Right kidney (tissue), 1 donor: ENCODE data around the gene CACNB3.
"Not testable (repeated sequence)": the region's sequence is repeated elsewhere in the genome, so short reads cannot be mapped to it uniquely, and the experiment has no call there.

Experiments used
- DNase-seq: peaks from one replicate; pipeline ENCODE4 v3.0.0-alpha.2; 2016

The CACNB3 gene

DNA sequence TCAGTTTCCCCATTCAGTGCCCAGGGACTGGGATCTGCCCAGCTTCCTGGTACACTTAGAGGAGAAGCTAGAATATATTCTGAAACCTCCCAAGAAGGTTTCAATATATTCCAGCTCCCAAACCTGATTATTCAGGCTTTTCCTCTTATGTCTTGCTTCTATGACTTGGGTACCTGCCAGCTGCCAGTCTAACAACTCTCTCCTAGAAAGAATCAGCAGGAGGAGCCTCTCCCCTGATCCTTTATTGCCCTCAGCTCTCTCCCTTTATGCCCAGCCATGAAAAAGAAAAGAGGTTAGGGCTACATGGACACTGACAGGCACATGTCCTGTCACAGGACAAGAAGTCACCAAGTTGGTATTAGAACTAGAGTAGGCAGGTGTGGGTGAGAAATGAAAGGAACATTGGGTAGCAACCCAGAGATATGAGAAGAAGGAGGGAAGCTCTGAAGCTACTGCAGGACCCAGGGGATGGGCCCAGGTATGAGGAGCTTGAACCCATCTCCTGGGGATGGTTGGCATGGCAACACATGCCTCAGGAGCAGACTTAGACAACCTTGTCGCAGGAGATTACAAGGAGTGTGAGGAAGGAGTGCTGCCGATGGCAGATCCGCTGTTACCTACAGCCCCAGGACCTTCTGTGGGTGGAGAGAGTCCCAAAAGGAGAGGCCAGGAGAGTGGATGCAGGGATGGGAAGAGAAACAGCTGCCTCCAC, 2.0 kb upstream of the CACNB3 start:
- DNase-seq, result no peak

DNA sequence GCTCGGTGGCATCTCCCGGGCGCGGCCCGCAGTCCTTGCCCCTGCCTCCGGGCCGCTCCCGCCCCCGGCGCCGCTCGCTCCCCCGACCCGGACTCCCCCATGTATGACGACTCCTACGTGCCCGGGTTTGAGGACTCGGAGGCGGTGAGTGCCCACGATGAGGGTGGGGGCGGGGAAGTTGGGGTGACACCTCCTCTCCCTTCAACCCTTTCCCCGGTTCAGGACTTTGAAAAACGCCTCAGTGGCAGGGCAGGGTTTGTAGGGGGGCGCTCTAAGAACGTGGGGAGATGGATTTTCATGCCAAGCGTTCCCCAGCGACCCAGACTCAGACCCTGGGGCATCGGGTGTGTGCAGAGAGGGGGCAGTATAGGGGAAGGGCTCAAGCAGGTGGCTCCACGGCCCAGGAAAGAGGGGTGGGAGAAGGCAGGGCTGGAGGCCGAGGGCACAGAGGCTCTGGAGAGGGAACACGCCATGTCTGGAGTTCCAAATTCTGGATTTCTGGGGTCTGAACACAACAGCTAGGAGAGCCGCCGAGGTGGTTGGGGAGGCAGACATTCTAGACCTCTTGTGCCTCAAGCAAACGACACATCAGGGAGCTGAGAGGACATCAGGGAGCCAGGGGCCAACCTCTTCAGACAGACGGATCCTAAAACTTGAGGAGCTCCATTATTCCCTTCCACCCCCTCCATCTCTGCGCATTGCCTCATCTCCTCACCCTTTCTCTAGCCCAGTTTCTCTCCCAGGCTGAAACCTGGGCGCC, 715 bp downstream of the CACNB3 start:
- DNase-seq, result no peak

DNA sequence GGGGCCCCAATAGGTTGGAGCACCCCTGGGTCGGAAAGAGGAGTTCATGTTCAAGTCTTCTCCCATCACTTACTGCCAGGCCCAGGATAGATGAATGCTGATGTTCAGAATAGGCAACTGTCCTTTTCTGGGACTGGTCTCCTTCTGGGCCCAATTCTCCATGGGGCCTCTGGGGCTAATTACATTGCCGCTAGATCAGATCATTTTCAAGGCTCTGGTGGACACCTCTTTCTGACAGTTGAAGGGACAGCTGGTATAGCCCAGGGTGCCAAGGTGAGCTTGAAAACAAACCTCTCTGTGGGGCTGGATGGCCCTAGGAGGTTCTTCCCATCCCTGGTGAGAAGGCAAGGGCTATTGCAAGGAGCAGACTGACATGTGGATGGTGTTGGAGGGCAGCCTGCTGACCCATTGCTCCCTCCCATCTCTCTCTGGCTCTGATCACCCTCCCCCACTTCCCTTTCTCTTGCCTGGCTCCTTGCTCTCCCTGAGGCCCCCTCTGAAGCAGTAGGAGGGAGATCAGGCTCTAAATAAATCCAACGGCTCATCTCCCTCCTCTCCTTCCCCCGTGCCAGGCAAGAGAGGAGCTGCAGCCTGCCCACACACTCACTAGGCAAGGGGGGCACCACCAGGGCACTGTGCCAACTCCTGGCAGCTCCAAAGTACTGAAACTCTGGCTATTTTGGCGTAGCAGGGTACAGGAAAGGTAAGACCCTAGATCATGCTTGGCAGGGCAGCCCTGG, 1.9 kb downstream of the CACNB3 start:
- DNase-seq, result no peak

DNA sequence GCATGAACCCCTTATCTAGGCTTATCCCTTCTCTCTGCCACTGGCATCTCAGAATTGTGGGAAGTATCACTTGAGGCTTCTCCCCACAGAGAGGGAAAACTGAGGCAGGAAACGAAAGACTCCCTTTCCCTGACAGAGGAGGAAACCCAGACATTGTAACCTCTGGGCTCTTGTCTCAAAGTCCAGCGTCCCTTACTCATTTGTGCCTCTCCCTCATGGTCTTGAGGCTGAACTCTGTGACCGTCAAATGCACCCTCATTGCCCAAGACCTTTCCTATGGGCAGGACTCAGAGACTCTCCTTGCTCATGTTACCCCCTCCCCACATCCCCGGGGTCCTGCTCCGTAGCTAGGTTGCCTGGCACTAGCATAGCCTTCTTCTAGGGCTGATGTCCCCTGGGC, 3.8 kb downstream of the CACNB3 start:
- DNase-seq, result no peak

DNA sequence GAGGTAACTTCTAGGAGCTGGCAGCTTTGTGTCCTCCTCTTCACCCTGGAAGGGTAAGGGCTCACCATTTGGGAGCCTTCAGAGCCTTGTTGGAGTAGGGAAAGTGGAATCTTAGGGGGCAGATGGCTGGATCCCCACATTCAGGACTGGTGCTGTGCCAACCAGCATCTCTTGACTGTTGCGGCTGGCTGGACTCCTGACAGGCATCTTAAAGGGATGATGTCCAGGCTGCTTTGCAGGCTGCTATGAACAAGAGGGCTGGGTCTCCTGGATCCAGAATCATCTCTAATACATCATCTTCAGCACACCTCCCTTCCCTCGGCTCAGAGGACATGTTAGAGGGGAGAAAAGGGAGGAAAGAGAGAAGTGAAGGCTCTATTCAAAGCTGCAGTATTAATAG, 4.4 kb downstream of the CACNB3 start:
- DNase-seq, result no peak

DNA sequence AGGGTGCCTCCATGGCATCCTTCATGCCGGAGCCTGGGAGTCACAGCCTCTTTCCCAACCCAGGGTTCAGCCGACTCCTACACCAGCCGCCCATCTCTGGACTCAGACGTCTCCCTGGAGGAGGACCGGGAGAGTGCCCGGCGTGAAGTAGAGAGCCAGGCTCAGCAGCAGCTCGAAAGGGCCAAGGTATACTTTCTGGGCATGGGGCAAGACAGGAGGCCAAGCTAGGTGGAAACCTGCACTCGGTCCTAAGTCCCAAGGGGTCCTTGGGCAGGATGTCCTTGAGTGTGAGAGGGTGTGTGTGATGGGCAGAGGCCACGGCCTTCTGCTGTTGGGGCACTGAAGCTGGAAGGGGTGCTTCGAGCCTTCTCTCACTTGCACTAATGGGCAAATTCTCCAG, 5.0 kb downstream of the CACNB3 start:
- DNase-seq, result no peak

DNA sequence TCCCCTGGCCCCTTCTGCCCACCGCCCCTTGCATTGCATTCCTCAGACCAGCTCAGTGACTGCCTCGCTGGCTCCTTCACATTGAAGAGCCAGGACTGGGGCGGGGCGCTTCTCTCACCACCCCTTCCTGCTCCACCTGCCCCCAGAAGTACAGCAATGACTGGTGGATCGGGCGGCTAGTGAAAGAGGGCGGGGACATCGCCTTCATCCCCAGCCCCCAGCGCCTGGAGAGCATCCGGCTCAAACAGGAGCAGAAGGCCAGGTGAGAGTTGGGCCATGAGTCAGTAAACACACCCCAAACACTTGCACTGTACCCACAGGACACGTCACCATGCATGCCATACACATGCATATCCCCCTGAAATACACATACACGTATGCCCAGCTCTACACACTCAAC, 5.8 kb downstream of the CACNB3 start:
- no peak for DNase-seq

DNA sequence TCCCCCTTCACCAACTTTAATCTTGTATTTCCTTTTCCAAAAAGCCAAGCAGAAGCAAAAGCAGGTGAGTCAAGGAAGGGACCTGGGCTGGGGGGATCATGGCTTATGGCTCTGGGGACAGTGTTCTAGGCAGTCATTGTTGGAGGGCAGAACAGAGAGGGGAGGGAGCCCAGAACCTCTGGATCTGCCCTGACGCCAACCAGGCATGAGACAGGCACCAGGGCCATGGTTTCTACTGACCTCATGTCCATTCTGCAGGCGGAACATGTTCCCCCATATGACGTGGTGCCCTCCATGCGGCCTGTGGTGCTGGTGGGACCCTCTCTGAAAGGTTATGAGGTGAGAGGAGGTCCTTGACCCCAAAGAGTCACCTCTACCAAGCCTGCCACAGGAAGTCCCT, 6.6 kb downstream of the CACNB3 start:
- no peak for DNase-seq

DNA sequence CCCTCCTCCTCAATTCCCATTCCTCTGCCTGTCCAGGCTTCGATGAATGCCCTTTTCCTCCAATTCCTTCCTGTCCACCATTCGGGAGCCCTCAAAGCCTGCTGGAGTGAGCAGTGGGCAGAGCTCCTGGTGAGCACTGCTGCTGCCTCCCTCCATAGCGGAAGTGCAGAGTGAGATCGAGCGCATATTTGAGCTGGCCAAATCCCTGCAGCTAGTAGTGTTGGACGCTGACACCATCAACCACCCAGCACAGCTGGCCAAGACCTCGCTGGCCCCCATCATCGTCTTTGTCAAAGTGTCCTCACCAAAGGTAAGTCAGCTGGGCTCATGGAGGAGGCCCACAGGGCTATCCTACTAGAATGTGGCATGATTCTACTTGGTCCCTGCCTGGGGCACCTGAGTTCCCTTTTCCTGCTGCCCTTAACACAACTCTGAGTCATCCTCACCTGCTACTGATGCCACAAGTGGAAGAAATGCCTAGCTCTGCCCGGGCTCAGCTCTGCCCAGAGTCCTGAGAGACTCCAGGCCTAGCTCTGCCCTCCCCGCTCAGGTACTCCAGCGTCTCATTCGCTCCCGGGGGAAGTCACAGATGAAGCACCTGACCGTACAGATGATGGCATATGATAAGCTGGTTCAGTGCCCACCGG, 8.0 kb downstream of the CACNB3 start:
- DNase-seq, result no peak

DNA sequence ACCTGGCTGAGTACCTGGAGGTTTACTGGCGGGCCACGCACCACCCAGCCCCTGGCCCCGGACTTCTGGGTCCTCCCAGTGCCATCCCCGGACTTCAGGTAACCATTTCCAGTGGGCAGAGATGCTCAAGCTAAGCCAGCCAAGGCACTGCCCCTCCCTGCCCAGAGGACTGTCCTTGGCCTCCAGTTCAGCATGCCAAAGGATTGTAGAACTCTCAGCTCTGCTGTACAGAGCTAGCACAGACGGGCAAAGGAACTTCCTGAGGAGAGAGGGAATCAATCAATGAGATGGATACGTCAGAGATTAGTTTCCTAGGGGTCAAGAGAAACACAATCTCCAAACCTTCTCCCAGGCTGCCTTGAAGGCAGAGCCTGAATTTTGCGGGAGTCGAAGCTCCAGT, 8.7 kb downstream of the CACNB3 start:
- no peak for DNase-seq

DNA sequence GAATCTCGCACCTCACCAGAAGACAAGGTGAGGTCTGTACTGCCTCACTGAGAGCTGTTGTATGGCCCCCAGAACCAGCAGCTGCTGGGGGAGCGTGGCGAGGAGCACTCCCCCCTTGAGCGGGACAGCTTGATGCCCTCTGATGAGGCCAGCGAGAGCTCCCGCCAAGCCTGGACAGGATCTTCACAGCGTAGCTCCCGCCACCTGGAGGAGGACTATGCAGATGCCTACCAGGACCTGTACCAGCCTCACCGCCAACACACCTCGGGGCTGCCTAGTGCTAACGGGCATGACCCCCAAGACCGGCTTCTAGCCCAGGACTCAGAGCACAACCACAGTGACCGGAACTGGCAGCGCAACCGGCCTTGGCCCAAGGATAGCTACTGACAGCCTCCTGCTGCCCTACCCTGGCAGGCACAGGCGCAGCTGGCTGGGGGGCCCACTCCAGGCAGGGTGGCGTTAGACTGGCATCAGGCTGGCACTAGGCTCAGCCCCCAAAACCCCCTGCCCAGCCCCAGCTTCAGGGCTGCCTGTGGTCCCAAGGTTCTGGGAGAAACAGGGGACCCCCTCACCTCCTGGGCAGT, 9.3 kb downstream of the CACNB3 start:
- DNase-seq, result no peak

DNA sequence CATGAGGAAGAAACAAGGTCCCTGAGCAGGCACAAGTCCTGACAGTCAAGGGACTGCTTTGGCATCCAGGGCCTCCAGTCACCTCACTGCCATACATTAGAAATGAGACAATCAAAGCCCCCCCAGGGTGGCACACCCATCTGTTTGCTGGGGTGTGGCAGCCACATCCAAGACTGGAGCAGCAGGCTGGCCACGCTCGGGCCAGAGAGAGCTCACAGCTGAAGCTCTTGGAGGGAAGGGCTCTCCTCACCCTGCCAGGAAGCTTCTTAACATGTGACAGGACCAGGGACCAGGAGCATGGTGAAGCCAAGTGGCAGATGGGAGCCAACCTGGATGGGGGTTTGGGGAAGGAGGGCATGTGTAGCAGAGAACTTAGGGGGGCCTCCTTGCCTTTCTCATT, 10.0 kb downstream of the CACNB3 start:
- DNase-seq, result no peak

DNA sequence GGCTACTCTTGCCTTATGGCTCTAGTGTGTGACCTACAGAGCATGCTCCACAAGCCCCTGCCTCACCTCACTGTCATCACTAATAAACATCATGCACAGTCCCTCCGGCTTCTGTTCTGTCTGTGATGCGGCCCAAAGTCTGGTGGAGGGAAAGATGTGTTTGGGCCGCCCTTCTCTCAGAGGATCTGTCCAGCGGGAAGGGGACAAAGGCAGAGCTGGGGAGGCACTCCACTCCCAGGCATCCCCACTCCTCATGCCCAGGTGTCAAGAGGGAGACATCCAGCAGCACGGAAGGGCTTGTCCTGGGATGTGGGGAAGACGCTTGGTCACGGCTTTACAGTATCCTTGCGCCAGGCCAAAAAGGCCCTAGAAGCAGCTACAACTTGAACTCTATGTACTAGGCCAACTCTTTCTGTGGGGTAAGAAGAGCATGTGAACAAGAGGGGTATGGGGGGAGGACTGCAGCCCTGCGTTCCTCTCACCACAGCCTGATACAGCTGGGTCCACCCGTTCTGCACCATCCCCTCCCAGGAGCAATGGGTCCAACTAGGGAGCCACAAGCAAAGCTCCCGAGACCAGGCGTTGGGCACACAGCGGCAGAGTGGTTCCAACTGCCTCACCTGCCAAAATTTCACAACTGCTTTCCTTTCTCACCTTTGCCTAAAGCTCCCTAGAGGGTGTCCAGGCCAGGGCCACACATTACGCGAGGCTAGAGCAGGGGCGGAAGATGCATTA, 10.7 kb downstream of the CACNB3 start:
- DNase-seq, result no peak

DNA sequence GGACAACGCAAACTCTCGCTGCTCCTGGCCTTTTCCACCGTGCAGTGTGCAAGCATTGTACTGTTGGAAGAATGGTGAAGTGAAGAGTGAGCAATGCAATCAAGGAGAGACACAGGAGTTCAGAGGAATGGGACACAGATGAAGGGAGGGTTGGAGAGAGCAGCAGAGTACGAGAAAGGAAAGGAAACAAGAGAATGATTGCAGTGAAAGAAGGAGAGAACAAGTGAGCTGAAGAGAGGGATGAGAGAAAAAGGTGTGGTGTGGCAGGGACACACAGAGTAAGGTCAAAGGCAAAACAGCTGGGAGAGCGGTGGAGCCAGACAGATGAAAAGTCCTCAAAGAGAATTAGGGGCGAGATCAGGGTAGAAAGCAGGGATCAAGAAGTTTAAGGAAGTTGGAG, 13.0 kb downstream of the CACNB3 start:
- no peak for DNase-seq

DNA sequence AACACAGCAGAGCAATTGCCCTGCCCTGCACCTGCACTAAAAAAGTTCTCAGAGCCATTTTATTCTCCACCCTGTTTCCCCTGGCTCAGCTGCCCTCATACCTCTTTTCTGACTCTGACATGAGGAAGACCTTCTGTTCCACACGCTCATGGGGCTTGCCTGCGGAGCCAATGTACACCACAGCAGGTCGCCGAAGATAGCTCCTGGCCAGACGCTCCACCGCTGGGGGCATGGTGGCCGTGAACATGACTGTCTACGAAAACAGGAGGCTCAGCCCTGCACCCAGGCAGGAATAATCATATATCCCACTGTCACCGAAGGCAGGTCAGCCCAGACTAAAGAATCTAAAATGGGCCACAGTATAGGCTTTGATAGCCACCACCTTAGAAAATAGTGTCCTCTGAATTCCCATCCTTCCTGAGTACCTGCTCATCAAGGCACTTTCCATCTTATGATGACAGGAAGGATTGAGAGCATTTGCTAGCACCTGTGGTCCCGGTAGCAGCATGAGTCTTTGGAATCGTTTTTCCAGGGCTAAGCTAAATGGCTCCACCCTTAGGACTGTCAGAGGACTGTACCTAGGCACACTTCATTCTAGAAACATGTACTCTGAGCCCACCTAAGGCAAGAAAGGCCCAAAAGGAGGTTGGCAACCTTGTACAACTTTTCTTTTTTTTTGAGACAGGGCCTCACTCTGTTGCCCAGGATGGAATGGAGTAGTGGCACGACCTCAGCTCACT, 14.2 kb downstream of the CACNB3 start:
- no peak for DNase-seq

DNA sequence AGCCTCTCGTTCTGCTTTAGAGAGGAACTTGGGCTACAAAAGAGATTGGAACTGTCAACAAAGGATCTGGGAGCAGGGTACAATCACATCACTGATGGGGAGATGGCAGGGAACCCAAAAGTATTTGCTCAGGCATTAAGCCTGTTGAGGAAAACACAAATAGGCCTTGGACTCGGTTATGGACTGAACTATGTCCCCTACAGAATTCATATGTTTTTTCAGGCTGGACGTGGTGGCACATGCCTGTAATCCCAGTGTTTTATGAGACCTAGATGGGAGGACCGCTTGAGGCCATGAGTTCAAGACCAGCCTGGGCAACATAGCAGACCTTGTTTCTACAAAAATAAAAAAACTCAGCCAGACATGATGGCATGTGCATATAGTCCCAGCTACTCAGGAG, 19.8 kb downstream of the CACNB3 start:
- DNase-seq, result no peak

DNA sequence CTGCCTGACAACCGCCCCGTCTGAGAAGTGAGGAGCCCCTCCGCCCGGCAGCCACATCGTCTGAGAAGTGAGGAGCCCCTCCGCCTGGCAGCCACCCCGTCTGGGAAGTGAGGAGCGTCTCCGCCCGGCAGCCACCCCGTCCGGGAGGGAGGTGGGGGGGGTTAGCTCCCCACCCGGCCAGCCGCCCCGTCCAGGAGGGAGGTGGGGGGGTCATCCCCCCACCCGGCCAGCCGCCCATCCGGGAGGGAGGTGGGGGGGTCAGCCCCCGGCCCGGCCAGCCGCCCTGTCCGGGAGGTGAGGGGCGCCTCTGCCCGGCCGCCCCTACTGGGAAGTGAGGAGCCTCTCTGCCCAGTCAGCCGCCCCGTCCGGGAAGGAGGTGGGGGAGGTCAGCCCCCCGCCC, 23.7 kb downstream of the CACNB3 start:
- not testable (repeated sequence) for DNase-seq

DNA sequence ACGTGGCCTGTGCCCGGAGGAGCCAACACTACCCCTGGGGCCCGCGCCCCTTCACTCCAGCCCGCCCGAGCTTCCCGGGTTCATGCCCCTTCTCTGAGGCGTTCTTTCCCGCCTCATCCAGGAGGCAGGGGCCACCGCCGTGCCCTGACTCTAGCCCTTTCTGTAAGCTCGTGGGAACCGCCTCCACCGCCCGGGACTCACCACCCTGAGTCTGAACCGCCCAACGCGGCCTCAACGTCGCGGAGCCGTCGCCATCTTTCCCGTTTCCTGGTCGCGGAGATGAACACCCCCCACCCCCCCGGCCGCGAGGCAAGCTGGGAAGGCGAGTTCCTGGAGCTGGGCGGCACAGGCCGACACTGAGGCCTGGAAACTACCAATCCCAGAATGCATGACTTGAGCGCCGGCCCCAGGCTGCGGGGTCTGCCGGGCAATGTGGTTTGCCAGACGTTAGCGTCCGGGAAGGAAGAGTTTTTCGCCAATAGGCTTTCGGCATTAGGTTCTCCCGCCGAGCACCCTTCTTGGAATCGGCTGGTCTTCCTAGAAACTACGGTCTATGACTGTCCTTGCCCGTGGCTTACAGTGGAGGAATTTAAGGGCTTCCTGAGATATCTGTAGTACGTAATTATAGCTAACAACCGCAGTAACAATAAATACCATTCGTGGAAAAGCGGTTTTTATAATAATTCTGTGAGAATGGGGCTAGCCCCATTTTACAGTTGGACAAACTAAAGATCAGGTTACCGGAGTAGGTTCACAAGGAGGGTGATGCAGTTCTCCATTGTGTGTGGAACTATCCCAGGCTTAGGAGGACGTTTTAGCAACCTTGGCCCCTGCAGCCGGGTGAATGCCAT, 33.8 kb downstream of the CACNB3 start, which contains the start of gene DDX23:
TSS of gene DDX23 (minus strand) at position 281 of the 851 bp plus-strand sequence. CDS start 6,381 bp downstream, outside the sequence.
- DNase-seq, result peak; percentile 83

DNA sequence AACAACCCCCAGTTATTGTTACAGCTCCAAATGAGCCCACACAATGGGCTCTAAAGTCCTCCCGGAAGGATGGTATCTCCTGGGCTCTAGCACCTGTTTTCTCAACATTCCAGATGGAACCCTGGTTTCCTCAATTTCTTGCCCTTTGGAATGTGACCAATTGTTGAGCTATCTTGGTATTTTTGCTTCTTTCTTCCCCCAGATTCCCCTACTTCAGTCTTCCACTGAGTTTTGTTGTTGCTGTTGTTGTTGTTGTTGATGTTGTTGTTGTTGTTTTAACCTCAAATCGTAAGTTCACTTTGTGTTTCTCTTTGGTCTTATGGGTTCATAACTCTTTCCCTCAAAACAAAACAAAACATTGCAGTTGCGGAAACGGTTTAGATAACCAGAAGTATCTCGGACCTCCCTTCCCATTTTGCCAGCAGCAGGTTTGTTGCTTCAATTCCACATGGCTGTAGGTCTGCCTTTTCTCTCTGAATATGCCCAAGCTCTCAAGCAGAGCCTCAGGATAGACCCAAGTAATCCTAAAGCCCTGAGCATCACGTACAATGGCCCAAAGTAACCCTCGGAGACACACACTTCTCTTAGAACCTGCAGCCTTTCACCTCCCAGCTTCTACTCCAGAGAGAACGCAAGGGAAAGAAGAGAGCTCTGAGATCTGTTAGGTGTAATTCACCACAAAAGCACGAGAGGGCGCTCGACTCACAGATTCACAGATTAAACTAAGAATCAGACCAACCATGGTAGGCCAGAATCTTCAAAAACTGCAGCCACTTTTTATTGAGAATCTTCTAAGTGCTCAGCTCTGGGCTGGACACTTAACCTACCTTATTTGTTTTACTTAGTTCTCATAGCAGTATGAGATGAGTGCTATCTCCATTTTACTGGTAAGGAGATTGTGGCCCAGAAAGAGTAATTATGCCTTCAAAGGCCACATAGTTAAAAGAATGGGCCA, 34.7 kb downstream of the CACNB3 start:
- peak; percentile 69 for DNase-seq
